ENCODE measurements around the gene GRID2IP. TPM values are rescaled to one million over a fixed set of nuclear protein-coding genes. Genes with fewer than 3 reads are reported as not detected.

GRID2IP gene
- total RNA-seq, 3 donors from 2014 or later = 0.41 to 1.0 (median 0.58) TPM

DNA sequence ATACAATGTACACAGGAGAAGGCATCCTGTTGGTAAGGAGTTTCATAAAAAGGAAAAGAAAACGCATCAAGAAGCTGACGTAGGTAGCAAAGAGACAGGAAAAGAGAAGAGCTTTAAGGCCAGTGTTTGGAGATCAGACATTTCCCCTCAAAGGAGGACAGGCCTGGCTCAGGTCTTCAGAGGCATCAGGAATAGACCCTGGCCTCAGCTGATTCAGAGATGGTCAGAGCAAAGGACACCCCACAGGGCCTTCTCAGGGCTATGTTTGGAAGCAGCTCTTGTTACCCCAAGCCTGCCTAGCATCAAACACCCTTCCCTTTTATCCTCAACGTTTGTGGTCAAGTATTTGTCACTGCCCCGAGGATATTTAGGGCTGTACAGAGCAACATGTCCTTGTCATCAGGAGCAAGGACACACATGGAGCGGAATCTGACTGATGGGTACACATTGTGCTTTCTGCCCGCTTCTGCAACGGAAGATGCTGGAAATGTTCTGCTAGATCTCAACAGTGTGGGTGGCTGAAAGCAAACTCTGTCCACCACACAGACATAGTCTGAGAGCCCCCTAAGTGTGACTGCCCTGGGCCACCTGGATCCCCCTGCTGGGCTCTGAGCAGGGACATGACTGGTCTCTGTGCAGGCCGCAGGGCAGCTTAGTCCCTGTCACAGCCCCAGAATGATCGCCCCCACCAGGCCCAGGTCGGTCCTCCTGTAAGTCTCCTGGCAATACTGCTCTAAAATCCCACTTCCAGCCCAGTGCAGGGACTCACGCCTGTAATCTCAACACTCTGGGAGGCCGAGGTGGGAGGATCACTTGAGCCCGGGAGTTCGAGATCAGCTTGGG is 25.0 kb upstream of the GRID2IP start:
- peak in 1 of 3 donors; percentile 37 for DNase-seq
- intact Hi-C loops (cut with DNase I, micrococcal nuclease) = no loop called here
- Histone ChIP-seq H3K4me3 (no peak overlapping the region), H3K4me1 (ENCODE audit: low read depth) (peaks cover 4% of the 10 kb centered on the region), H3K36me3 (ENCODE audit: low read depth) (no peaks in the 10 kb centered on the region), H3K9me3 (no peaks in the 10 kb centered on the region)
- TF ChIP-seq CTCF (IDR thresholded peaks at IDR 0.05) = no peak
- no peak for ATAC-seq

DNA sequence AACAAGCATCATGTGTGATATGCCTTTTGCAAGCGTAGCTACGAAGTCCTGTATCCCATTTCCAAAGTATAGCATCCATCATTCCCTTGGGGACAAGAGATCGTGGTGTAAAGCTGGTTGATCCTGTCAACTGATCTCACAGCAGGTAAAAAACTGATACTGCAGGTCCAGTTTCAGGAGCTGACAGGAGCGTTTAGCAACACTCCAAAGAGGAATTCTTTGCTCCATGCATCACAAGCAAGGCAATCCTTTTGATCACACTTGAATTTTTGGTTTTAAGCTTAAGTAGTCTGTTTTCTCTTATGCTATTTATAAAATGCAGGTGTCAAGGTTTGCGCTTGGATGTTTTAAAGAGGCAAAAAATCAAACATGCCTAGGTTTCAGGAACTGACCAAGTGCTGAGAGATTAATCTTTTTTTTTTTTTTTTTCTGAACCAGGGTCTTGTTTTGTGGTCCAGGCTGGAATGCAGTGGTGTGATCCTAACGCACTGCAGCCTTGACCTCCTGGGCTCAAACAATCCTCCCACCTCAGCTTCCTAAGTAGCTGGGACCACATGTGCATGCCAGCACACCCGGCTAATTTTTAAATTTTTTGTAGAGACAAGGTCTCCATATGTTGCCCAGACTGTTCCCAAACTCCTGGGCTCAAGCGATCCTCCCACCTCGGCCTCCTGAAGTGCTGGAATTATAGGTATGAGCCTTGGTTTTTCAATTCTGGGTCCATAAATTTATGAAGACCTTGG is 24.2 kb upstream of the GRID2IP start:
- no peaks in the 10 kb centered on the region for H3K36me3 ChIP-seq (ENCODE audit: low read depth)
- ATAC-seq (no peak), DNase-seq (no peak)
- no peaks in the 10 kb centered on the region for H3K9me3 ChIP-seq
- H3K4me1 ChIP-seq (ENCODE audit: low read depth) = peaks cover 4% of the 10 kb centered on the region
- intact Hi-C loops (cut with DNase I, micrococcal nuclease) = no loop called here
- TF ChIP-seq CTCF (IDR thresholded peaks at IDR 0.05) = no peak
- H3K4me3 ChIP-seq = no peak overlapping the region

DNA sequence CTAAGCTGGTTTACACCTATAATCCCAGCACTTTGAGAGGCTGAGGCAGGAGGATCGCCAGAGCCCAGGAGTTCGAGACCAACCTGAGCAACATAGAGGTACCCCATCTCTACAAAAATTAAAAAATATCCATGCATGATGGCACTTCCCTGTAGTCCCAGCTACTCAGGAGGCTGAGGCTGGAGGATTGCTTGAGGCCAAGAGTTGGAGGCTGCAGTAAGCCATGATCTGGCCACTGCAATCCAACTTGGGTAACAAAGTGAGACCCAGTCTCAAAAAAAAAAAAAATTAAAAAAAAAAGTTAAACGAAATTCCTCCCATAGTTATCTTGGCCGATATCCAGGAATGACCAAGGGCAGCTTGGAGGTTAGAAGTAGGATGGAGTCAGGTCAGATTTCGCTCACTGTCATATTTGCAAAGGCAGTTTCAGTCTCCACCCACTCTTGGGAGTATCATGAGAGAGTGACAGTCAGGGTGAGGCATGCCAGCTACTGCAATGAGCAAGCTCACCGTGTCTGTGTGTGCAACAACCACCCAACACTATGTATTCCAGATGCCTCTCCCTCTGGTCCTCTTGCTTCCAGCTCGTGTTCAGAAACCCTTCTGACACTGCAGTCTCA is 20.0 kb upstream of the GRID2IP start:
- Histone ChIP-seq H3K36me3 (ENCODE audit: low read depth) (no peaks in the 10 kb centered on the region), H3K9me3 (no peaks in the 10 kb centered on the region), H3K4me3 (no peak overlapping the region), H3K4me1 (ENCODE audit: low read depth) (no peaks in the 10 kb centered on the region)
- DNase-seq = no peak
- TF ChIP-seq CTCF (IDR thresholded peaks at IDR 0.05) = no peak
- ATAC-seq = no peak
- intact Hi-C loops (cut with DNase I, micrococcal nuclease) = no loop called here

DNA sequence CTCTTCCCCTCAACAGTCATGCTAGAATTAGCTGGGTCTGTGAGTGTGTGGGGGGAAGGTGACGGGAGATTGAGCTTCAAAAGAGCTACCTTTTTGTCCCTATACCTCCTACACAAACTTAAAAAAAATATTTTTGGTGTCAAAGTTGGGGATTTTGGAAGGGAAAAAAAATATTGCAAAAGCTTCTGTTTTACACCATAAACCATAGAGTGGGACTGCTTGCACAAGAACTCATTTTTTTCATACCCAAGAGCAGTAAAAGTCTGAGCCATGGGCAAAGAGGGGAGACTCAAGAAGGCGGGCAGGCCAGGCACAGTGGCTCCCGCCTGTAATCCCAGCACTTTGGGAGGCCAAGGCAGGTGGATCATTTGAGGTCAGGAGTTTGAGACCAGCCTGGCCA is 16.6 kb upstream of the GRID2IP start:
- no peaks in the 10 kb centered on the region for H3K9me3 ChIP-seq
- H3K4me3 ChIP-seq = no peak overlapping the region
- DNase-seq (no peak), ATAC-seq (no peak)
- H3K4me1 ChIP-seq (ENCODE audit: low read depth) = no peaks in the 10 kb centered on the region
- no peaks in the 10 kb centered on the region for H3K36me3 ChIP-seq (ENCODE audit: low read depth)
- intact Hi-C loops (cut with DNase I, micrococcal nuclease) = no loop called here
- TF ChIP-seq CTCF (IDR thresholded peaks at IDR 0.05) = no peak

DNA sequence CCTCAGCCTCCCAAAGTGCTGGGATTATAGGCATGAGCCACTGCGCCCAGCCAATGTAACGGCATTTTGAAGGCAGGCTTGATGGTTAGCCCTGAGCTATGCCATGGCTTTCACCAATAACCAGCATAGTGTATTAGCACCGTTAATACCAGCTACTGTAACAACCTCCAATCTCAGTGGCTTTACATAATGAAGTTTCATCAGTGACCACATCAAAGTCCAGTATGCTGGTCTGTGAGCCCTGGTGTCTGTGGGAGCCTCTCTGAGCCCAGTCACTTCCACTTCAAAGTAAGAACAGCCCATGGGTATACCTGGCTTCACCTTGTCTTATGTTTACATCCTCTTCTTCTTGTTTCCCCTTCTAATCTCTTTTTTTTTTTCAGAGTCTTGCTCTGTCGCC is 14.4 kb upstream of the GRID2IP start:
- intact Hi-C loops (cut with DNase I, micrococcal nuclease) = no loop called here

More for the DNA sequence above, 14.4 kb upstream of the GRID2IP start:
- Histone ChIP-seq H3K9me3 (no peaks in the 10 kb centered on the region), H3K36me3 (ENCODE audit: low read depth) (no peaks in the 10 kb centered on the region), H3K4me1 (ENCODE audit: low read depth) (no peaks in the 10 kb centered on the region), H3K4me3 (no peak overlapping the region)
- no peak for TF ChIP-seq CTCF (IDR thresholded peaks at IDR 0.05)
- ATAC-seq = no peak
- no peak for DNase-seq

Data from mucosa of descending colon (tissue), 3 donors.